Left forelimb (tissue), 1 donor: ENCODE measurements around the gene PLXNB2.
"Not testable (repeated sequence)": the region's sequence is repeated elsewhere in the genome, so short reads cannot be mapped to it uniquely, and the experiment has no call there.

Experiments used
- DNase-seq: peaks from one replicate; pipeline ENCODE4 v3.0.0-alpha.2; 2018; ENCODE audit warnings: low spot score

PLXNB2 gene

DNA sequence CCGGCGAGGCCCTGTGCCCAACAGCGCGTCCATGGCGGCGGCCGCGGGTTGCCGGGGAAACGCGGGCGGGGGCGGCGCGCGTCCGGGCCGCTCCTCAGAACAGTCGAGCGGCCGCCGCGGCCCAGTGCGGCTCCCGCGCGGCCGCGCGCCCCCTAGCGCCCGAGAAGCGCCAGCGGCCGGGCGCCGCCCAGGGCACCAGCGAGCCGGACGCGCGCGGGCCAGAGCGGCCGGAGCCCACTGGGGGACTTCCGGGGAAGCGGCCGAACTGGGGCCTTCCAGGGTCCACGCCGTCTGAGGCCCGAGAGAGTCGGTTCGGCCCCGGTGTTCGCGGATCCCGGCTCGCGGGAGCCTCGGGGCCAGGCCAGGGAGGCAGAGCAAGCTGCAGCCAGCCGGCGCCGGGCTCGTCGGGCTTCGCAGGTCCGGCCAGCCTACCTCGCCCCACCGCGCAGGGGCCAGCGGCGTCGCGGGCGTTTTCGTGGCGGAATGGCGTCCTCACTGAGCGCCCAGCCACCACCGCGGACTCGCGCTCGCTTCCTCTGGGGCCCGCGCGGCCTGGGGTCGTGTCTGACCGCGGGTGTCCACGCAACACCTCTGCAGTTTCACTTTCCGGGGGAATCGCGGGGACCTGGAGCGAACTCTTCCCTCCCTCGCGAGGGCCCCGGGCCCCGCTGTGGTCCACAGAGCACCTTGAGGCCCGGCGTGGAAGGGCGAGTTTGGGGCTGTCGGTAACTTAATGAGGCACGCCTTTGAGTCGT lies 19.7 kb upstream of the PLXNB2 start, which contains the start of gene DENND6B:
Gene DENND6B (minus strand): TSS at position 57 of the 755 bp plus-strand sequence. CDS start 24 bp downstream, at position 33.
- peak; percentile 91 for DNase-seq

DNA sequence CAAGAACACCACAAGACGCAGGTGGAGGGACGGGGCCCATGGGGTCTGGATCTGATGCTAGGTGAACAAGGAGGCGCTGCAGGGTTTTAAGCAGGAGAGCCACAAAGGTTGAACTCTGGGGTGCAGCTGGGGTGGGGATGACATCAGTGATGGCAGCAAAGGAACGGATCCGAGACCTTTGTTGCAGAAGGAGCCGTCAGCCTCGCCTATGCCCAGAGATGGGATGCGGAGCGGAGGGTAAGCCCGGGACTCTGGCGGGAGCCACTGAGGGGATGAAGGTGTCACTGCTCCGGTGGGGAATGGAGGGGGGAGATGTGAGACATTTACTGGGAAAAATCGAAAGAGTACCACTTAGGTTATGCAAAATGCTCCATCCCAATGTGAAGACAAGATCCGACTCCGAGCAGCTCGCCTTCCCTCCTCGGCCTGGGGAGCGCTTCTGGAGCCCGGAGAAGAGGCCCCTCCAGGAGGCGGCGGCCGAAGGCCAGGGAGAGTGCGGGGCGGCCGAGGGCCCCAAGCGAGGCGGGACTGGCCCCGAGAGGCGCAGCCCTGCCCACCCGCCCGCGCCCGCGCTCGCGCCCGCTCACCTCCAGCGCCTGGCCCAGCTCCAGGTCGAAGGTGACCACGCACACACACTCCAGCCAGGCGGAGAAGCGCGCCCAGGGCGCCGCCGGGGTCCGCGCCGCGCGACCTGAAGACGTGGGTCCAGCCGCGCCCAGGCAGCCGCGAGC lies 18.9 kb upstream of the PLXNB2 start:
- DNase-seq, result no peak

- no peak for DNase-seq
Measured at GRCh38 chr22:50325444-50326224, 18.2 kb upstream of the PLXNB2 start.

DNA sequence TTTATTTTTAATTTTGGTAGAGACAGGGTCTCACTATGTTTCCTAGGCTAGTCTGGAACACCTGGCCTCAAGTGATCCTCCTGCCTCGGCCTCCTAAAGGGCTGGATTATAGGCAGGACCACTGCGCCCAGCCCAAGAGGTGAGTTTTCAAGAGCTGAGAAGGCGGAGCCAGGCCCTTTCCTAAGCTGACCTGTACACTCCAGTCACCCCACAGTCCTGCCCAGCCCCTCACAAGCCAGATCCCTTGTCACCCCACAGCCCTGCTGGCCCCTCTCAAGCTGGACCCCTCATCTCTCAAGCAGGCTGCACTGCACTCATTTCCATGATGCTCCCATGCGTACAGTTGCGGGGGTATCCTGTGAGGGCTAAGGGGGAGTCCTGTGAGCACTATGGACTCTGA lies 16.5 kb upstream of the PLXNB2 start:
- DNase-seq, result no peak

GRCh38 chr22:50322382-50323104 lies 15.1 kb upstream of the PLXNB2 start:
- not testable (repeated sequence) for DNase-seq

DNA sequence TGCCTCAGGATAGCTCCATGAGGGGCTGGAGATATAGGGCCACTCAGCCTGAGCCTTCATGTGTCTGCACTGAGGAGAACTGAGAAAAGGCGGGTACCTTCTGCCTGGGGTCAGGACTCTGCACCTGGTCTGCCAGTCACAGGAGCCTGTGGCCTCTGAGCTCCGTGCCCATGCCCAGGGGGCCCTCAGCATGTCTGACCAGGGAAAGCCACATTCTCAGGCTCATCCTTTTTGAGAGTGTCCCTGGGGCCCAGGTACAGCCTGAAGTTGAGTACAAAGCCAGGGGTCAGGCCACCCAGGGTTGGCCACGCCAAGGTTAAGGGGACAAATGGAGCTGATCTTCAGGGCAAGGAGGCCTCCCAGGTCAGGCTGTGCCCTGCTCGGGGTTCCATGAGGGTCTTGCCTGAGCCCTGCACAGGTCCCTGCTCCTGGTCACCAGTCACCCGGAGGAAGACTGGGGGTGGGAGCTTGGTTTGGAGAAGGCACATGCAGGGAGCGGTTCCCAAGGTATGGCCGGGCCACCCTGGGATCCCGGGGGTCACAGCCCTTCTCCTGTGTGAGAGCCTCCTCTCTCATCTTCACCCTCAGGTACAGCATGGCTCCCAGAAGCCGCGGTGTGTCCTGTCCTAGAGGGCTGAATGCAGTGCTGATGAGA lies 13.4 kb upstream of the PLXNB2 start:
- DNase-seq, result no peak

DNA sequence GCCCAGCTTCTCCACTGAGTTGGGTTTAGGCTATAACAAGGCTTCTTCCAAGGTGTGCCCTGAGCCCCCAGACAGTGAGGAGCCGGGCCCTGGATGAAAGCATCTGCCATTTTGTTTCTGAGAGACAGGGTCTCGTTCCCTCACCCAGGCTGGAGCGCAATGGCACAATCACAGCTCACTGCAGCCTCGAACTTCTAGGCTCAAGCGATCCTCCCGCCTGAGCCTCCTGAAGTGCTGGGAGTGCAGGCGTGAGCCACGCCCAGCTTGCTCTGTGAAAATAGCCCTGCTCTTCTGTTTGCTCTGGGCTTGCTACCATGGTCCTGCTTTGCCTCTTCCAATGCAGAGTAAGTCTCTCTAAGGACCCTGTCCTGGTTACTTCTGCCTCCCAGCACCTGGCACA lies 12.7 kb upstream of the PLXNB2 start:
- DNase-seq, result no peak

- no peak for DNase-seq
Measured at GRCh38 chr22:50319503-50319951, 12.1 kb upstream of the PLXNB2 start.

GRCh38 chr22:50318698-50319411 lies 11.4 kb upstream of the PLXNB2 start:
- DNase-seq, result no peak

DNA sequence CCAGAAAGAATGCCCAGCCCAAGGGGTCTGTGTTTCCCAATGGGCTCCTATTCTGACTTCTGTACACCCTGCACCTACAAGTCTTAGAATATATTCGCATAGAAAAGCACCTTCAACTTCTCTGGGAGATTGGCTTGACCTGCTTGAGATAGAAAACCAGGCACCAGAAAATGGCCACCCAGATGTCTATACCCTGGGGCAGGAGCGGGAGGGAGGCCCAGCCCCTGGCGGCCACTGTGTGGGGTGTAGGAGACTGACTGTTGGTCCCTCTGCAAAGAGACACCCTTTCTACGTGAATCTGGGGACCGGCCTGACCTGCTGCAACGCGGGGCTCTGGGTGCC lies 10.9 kb upstream of the PLXNB2 start:
- DNase-seq, result no peak

DNA sequence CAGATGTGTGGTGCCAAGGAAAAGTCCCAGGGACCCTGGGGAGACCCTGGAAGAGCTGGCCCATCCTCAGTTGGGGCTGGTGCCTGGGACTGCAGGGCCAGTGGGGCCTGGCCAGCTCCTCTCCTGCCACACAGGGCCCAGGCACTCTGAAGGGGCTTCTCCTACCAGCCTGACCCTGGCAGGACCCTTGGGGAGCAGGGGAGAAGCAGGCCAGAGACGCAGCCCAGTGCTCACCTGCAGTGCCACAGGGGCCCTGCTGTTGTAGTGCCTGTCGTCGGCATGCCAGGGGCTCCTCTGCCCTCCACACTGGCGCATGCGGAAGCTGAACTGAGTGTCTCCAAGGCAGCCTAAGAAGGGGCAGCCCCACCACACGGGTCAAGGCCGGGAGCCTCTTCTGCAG lies 10.2 kb upstream of the PLXNB2 start:
- no peak for DNase-seq

- DNase-seq, result no peak
Measured at GRCh38 chr22:50317178-50317577, 9.7 kb upstream of the PLXNB2 start.

GRCh38 chr22:50316114-50317065 lies 8.9 kb upstream of the PLXNB2 start:
- DNase-seq, result no peak

- DNase-seq, result no peak
Measured at GRCh38 chr22:50315289-50316113, 8.1 kb upstream of the PLXNB2 start.

GRCh38 chr22:50314455-50315288 lies 7.2 kb upstream of the PLXNB2 start:
- no peak for DNase-seq

DNA sequence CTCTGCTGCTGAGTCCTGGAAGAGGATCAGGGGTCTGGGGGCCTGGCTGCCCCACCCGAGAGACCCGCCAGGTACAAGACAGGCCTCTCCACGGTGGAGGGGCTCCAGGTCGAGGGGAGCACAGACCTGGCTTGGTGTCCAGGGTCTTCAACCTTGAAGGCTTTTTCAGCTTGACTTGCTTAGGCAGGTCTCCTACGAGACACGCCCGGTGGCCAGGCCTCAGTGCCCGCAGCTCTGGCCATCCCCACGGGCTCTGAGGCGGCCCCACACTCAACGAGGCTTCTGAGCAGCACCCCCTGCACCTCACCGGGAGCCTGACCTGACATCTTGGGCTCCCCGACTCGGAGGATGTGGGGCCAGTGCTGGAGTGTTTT lies 6.6 kb upstream of the PLXNB2 start:
- DNase-seq, result no peak

DNA sequence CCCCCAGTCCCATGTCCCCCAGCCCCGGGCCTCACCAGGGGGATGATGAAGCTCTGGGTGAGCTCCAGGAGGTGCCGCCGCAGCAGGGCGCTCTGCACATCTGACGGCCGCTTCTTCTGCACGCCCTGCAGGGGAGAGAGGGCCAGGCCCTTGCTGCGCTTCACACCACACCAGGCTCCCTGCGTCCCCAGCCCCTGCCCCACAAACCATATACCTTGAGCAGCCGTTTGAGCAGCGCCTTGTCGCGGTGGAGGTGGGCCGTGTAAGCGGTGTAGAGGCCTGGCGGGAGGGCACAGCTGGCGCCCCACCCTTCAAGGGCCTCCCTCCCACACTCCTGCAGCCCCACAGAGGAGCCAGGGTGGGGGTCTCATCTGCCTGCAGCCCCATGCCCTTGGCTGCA lies 6.2 kb upstream of the PLXNB2 start:
- no peak for DNase-seq

- peak; percentile 45 for DNase-seq
Measured at GRCh38 chr22:50313021-50313420, 5.6 kb upstream of the PLXNB2 start.
